ENCODE data around the gene FARSB. TPM values are rescaled to one million over a fixed set of nuclear protein-coding genes. Genes with fewer than 3 reads are reported as not detected.

Gene FARSB
- total RNA-seq, result 10 to 100 TPM in 1 of 3 donors, 1 to 10 TPM in 2; 8.6 to 10.7 (median 9.7) TPM
- 13.9 TPM for total RNA-seq (2013)

DNA sequence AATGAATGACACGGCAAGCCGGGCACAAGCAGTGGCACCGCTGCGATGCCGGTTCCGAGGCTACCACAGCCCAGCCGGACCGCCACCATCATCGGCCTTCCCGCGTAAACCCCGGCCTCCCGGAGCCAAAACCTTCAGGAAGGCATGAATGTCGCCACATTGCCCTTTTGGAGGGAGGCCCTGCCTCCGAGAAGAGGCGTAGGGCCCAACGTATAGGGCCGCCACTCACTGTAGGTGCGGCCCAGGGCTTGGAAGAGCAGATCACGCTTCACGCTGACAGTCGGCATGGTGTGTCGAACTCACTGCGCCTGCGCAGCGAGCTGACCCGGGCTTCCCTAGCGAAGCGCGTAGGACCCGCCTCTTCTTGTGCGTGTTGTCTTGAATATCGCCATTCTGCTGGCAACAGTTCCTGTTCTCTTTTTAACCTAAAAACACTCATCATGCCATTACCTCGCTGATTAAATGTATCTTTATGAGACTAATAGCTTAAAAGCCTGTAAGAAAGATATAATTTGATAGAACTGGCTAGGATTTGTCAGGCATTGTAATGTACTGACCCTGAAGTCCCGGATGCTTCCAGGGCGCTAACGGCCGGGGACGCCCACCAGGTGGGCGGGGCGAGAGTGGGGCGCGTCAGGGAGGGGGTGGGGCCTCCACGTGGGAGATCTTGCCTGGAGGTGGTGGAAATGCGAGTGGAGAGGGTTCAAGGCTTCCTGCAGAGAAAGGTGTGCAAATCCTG, at the start of gene FARSB:
TSS of gene FARSB (minus strand) at position 306 of the 739 bp plus-strand sequence. CDS start at position 287, 19 bp downstream.
- Histone ChIP-seq H3K27me3 (ENCODE audit: control insufficient read depth, insufficient read depth, low read length) (no peaks in the 10 kb centered on the region), H3K9me3 (ENCODE audit: control insufficient read depth, insufficient read depth, low read length) (no peaks in the 10 kb centered on the region), H3K36me3 (ENCODE audit: control insufficient read depth, insufficient read depth, low read length) (no peaks in the 10 kb centered on the region), H3K4me1 (ENCODE audit: control insufficient read depth, insufficient read depth, low read length) (peaks cover 21% of the 10 kb centered on the region), H3K4me3 (ENCODE audit: low read length) (peak within 1 kb of the TSS; percentile 92), H3K27ac (ENCODE audit: low read length) (peak within 1 kb of the TSS; percentile 97)
- no peaks in the 10 kb centered on the region for H3K9me3 Mint-ChIP-seq
- ATAC-seq, result peak; percentile 92 to 97 (median 93)
- peaks cover 35 to 38% of the 10 kb centered on the region in 2 donors for H3K4me1 Mint-ChIP-seq
- no peaks in the 10 kb centered on the region for H3K36me3 Mint-ChIP-seq
- peak within 1 kb of the TSS; percentile 98 for H3K4me3 Mint-ChIP-seq
- H3K27me3 Mint-ChIP-seq (ENCODE audit: low read depth in 2 of 2), result no peaks in the 10 kb centered on the region
- peak; percentile 86 to 99 for DNase-seq
- intact Hi-C loops (cut with micrococcal nuclease), result no loop called here
- TF ChIP-seq CTCF (IDR thresholded peaks at IDR 0.05), result no peak
- WGBS (ENCODE audit: insufficient coverage), result 0% methylated on average over 44 of the region's 45 CpGs
- H3K27ac Mint-ChIP-seq, result peak within 1 kb of the TSS; percentile 96 to 98

GRCh38 chr2:222703886-222704285, 48.0 kb upstream of the FARSB start:
- no peak for TF ChIP-seq CTCF (IDR thresholded peaks at IDR 0.05)
- H3K4me3 ChIP-seq (ENCODE audit: low read length), result no peak overlapping the region
- peaks cover 13 to 24% of the 10 kb centered on the region in 2 donors for H3K4me1 Mint-ChIP-seq
- H3K9me3 Mint-ChIP-seq, result no peaks in the 10 kb centered on the region
- H3K27me3 Mint-ChIP-seq (ENCODE audit: low read depth in 2 of 2), result peaks cover 17 to 26% of the 10 kb centered on the region in 2 donors
- 79% methylated on average over 3 of the region's 3 CpGs for whole genome bisulfite sequencing (ENCODE audit: insufficient coverage)
- H3K27ac Mint-ChIP-seq, result no peak overlapping the region
- H3K27me3 ChIP-seq (ENCODE audit: control insufficient read depth, insufficient read depth, low read length), result peaks cover 2% of the 10 kb centered on the region
- intact Hi-C loops (cut with micrococcal nuclease), result no loop called here
- DNase-seq (no peak), ATAC-seq (no peak)
- H3K4me3 Mint-ChIP-seq, result no peak overlapping the region
- H3K27ac ChIP-seq (ENCODE audit: low read length), result no peak overlapping the region
- no peaks in the 10 kb centered on the region for H3K36me3 Mint-ChIP-seq
- no peaks in the 10 kb centered on the region for H3K36me3 ChIP-seq (ENCODE audit: control insufficient read depth, insufficient read depth, low read length)
- H3K4me1 ChIP-seq (ENCODE audit: control insufficient read depth, insufficient read depth, low read length), result peaks cover 5% of the 10 kb centered on the region
- H3K9me3 ChIP-seq (ENCODE audit: control insufficient read depth, insufficient read depth, low read length), result no peaks in the 10 kb centered on the region

DNA sequence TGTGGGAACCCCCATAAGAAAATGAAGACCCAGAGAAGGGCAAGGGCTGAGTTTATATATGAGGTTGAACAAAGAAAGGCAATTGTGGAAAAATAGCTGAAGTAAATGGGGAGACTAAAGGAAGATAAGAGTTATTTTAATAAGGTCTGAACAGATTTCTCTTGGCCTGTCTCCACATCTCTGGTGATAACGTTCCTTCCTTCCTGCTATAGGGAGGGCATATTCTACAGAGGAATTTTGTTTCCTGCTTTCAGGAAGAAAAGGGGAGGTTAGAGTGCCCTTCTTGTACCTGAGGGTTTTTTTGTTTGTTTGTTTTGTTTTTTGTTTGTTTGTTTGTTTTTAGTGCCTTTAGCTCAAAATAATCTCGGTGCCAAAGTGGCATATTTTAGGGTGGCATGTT, 47.2 kb upstream of the FARSB start:
- no peak overlapping the region for H3K4me3 ChIP-seq (ENCODE audit: low read length)
- Mint-ChIP-seq H3K4me1 (peaks cover 13 to 23% of the 10 kb centered on the region in 2 donors), H3K36me3 (no peaks in the 10 kb centered on the region), H3K4me3 (no peak overlapping the region), H3K9me3 (no peaks in the 10 kb centered on the region), H3K27ac (no peak overlapping the region), H3K27me3 (ENCODE audit: low read depth in 2 of 2) (peaks cover 17 to 26% of the 10 kb centered on the region in 2 donors)
- DNase-seq (no peak), ATAC-seq (no peak)
- intact Hi-C loops (cut with micrococcal nuclease), result no loop called here
- peaks cover 3% of the 10 kb centered on the region for H3K27me3 ChIP-seq (ENCODE audit: control insufficient read depth, insufficient read depth, low read length)
- H3K36me3 ChIP-seq (ENCODE audit: control insufficient read depth, insufficient read depth, low read length), result no peaks in the 10 kb centered on the region
- no peaks in the 10 kb centered on the region for H3K9me3 ChIP-seq (ENCODE audit: control insufficient read depth, insufficient read depth, low read length)
- WGBS (ENCODE audit: insufficient coverage), result 76% methylated on average over 2 of the region's 2 CpGs
- H3K4me1 ChIP-seq (ENCODE audit: control insufficient read depth, insufficient read depth, low read length), result peaks cover 4% of the 10 kb centered on the region
- no peak for TF ChIP-seq CTCF (IDR thresholded peaks at IDR 0.05)
- no peak overlapping the region for H3K27ac ChIP-seq (ENCODE audit: low read length)
